ENCODE measurements around the gene URAD.
"Not testable (repeated sequence)": the region's sequence is repeated elsewhere in the genome, so short reads cannot be mapped to it uniquely, and the experiment has no call there.

Gene URAD

DNA sequence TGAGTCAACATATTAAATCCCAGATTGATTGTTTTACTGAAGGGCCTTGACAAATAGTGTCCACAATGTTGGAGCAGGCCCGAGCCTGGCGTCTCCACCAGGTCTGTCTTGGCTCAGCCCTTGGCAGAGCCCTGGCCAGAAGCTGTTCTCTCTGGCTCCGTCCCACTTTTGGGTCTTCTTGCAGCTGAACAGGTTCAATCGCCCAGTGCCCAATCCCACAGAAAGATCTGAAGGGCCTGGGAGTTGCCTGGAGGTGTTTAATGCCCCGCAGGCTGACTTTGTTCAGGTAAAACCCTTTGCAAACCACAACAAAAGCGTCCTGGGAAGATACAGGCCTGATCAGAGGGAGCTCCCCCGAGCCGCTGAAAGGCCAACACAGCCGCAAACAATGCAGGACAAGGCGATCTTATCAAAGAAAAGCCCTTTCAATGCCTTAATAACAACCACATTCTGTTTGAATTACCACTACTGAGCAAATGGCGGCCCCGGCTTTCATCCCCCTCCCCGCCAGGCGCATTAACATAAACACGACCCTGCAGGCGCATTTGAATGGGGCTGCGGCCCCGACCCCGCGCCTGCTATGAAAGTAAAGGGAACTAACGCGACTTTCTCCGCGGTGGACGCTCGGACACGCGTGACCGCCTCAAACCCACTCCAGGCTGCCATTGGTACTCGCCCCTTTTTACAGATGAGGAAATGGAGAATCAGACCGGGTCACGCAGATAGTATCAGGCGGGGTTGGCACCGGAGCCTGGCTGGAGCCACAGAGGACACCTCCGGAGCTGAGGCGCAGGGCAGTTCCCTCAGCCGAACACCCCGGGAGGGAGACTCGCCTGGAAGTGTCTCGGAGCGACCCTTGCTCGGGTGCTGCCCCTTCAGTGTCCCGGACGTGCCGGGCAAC is 22.5 kb downstream of the URAD start:
- Histone ChIP-seq H3F3A (ENCODE audit: insufficient read depth, low read length) (no peaks in the 10 kb centered on the region), H3K9me2 (replicated peaks; ENCODE audit: insufficient read depth, low read length) (no peaks in the 10 kb centered on the region), H3K27me3 (replicated peaks; ENCODE audit: insufficient read depth, low read length) (peaks cover 18% of the 10 kb centered on the region), H3K4me1 (ENCODE audit: low read length) (no peaks in the 10 kb centered on the region), H3K4me2 (ENCODE audit: low read depth, low read length) (no peak overlapping the region), H2AFZ (ENCODE audit: low read length) (no peak overlapping the region), H4K20me1 (ENCODE audit: insufficient read depth, low read length) (no peaks in the 10 kb centered on the region), H3K27ac (ENCODE audit: low read length) (no peak overlapping the region), H3K9me3 (replicated peaks; ENCODE audit: insufficient read depth, low read length) (no peaks in the 10 kb centered on the region), H3K36me3 (replicated peaks; ENCODE audit: insufficient read depth, low read length) (no peaks in the 10 kb centered on the region), H3K4me3 (ENCODE audit: low read length) (no peak overlapping the region), H3K79me2 (ENCODE audit: low read length) (no peaks in the 10 kb centered on the region), H3K9ac (ENCODE audit: low read length) (no peak overlapping the region)
- DNase-seq, result no peak
- TF ChIP-seq CTCF (IDR thresholded peaks at IDR 0.05; ENCODE audit: low read length) (no peak), EZH2phosphoT487 (IDR thresholded peaks at IDR 0.05; ENCODE audit: low read length) (no peak), EZH2 (optimal IDR thresholded peaks at IDR 0.05; ENCODE audit: low read depth, low read length) (no peak)

DNA sequence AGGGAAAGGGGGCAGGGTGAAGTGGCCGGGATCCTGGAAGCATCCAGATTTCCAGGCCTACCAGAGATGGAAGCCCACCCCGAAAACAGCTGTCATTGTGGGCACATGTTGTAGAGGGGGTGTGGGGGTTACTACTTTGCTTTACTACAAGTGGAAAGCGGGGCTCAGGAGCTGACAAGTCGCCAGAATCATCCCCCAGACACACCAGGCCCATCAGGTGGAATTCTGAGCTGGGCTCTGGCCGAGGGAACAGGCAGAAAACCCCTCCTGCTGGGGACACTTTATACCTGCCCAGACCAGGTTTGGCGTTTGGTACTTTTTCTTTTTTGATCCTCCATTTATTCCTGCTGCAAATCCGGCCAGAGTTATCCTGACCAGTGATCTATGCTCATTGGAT is 23.2 kb downstream of the URAD start:
- no peak overlapping the region for H3K9ac ChIP-seq (ENCODE audit: low read length)
- H2AFZ ChIP-seq (ENCODE audit: low read length), result no peak overlapping the region
- H3K9me3 ChIP-seq (replicated peaks; ENCODE audit: insufficient read depth, low read length), result no peaks in the 10 kb centered on the region
- H4K20me1 ChIP-seq (ENCODE audit: insufficient read depth, low read length), result no peaks in the 10 kb centered on the region
- DNase-seq, result no peak
- no peak overlapping the region for H3K27ac ChIP-seq (ENCODE audit: low read length)
- TF ChIP-seq CTCF (IDR thresholded peaks at IDR 0.05; ENCODE audit: low read length), result no peak
- TF ChIP-seq EZH2 (optimal IDR thresholded peaks at IDR 0.05; ENCODE audit: low read depth, low read length), result no peak
- no peak for TF ChIP-seq EZH2phosphoT487 (IDR thresholded peaks at IDR 0.05; ENCODE audit: low read length)
- H3K27me3 ChIP-seq (replicated peaks; ENCODE audit: insufficient read depth, low read length), result peaks cover 18% of the 10 kb centered on the region
- H3K9me2 ChIP-seq (replicated peaks; ENCODE audit: insufficient read depth, low read length), result no peaks in the 10 kb centered on the region
- H3K4me3 ChIP-seq (ENCODE audit: low read length), result no peak overlapping the region
- H3K36me3 ChIP-seq (replicated peaks; ENCODE audit: insufficient read depth, low read length), result no peaks in the 10 kb centered on the region
- H3F3A ChIP-seq (ENCODE audit: insufficient read depth, low read length), result no peaks in the 10 kb centered on the region
- no peaks in the 10 kb centered on the region for H3K79me2 ChIP-seq (ENCODE audit: low read length)
- no peak overlapping the region for H3K4me2 ChIP-seq (ENCODE audit: low read depth, low read length)
- H3K4me1 ChIP-seq (ENCODE audit: low read length), result no peaks in the 10 kb centered on the region

DNA sequence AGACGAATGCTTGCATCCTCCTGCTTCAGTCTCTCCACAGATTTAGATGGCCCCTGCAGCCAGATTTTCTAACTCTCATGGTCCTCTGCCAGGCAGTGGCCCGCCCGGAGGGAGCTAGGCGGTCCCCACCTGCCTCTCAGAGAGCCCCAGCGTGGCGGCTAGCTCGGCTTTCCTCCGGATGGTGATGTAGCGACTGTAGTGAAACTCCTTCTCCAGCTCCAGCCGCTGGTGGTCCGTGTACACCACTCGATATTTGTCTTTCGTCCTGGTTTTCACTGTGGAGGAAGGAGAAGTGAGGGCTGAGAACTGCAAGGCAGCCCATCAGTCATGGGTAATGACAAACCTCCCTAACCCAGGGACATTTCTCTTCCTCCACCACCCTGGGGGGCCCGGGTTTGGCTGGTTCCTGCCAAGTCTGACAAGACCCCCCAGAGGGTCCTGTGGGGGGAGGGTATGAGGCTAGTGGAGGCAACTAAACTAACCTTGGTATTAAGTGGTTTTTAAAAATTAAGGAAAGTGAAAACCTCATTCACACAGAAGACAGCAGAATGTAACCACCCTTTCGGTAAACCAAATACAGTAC is 23.7 kb downstream of the URAD start:
- Histone ChIP-seq H3K27ac (ENCODE audit: low read length) (no peak overlapping the region), H3K9ac (ENCODE audit: low read length) (no peak overlapping the region), H3K4me2 (ENCODE audit: low read depth, low read length) (no peak overlapping the region), H3K36me3 (replicated peaks; ENCODE audit: insufficient read depth, low read length) (no peaks in the 10 kb centered on the region), H3K4me3 (ENCODE audit: low read length) (no peak overlapping the region), H3F3A (ENCODE audit: insufficient read depth, low read length) (no peaks in the 10 kb centered on the region), H3K4me1 (ENCODE audit: low read length) (no peaks in the 10 kb centered on the region), H4K20me1 (ENCODE audit: insufficient read depth, low read length) (no peaks in the 10 kb centered on the region), H3K9me2 (replicated peaks; ENCODE audit: insufficient read depth, low read length) (no peaks in the 10 kb centered on the region), H3K9me3 (replicated peaks; ENCODE audit: insufficient read depth, low read length) (no peaks in the 10 kb centered on the region), H3K27me3 (replicated peaks; ENCODE audit: insufficient read depth, low read length) (peaks cover 13% of the 10 kb centered on the region), H2AFZ (ENCODE audit: low read length) (no peak overlapping the region), H3K79me2 (ENCODE audit: low read length) (no peaks in the 10 kb centered on the region)
- no peak for TF ChIP-seq EZH2phosphoT487 (IDR thresholded peaks at IDR 0.05; ENCODE audit: low read length)
- TF ChIP-seq EZH2 (optimal IDR thresholded peaks at IDR 0.05; ENCODE audit: low read depth, low read length), result no peak
- TF ChIP-seq CTCF (IDR thresholded peaks at IDR 0.05; ENCODE audit: low read length), result no peak
- no peak for DNase-seq

- H4K20me1 ChIP-seq (ENCODE audit: insufficient read depth, low read length); H3K4me2 ChIP-seq (ENCODE audit: low read depth, low read length); H3K27ac ChIP-seq (ENCODE audit: low read length); H3K79me2 ChIP-seq (ENCODE audit: low read length); H3K27me3 ChIP-seq (replicated peaks; ENCODE audit: insufficient read depth, low read length); H3F3A ChIP-seq (ENCODE audit: insufficient read depth, low read length); H3K9me2 ChIP-seq (replicated peaks; ENCODE audit: insufficient read depth, low read length); H3K4me3 ChIP-seq (ENCODE audit: low read length); H3K9me3 ChIP-seq (replicated peaks; ENCODE audit: insufficient read depth, low read length); DNase-seq; H2AFZ ChIP-seq (ENCODE audit: low read length); H3K9ac ChIP-seq (ENCODE audit: low read length); H3K36me3 ChIP-seq (replicated peaks; ENCODE audit: insufficient read depth, low read length); H3K4me1 ChIP-seq (ENCODE audit: low read length): not testable (repeated sequence)
These were observed 24.3 kb downstream of the URAD start for GRCh38 chr13:27964206-27964605.
